ENCODE results near the gene SPG7. TPM values are rescaled to one million over a fixed set of nuclear protein-coding genes. Genes with fewer than 3 reads are reported as not detected.

Gene SPG7
- total RNA-seq, 2 experiments from 2014 or later: 68.6 to 76.7 TPM

DNA sequence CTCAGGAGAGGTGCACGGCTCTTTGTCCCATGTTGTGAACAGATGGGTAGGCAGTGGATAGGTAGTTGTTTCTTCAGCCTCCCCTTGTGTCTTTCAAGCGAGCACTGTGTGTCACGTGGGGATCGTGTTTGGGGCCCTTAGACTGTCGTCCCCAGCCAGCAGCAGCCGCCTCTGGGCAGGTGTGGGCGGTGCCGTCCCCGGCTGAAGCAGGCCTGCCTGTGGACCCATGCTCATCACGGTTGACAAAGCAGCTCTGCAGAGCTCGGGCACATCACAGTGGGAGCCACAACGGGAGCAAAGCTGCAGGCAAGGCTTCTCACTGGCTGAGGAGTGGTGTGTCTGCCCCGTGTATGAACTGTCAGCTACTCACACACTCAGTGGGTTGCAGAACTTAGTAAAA lies 47.6 kb downstream of the SPG7 start:
- no peak overlapping the region for H3K4me3 Mint-ChIP-seq
- peaks cover 16% of the 10 kb centered on the region for H3K36me3 Mint-ChIP-seq (ENCODE audit: low read depth)
- intact Hi-C loops (cut with DNase I, micrococcal nuclease): loop anchor here in 1 of 2 experiments (2.0 kb wide), 1 partner anchor 223 kb away; no protein-coding TSS in a partner anchor
- POLR2A ChIA-PET: no interaction called here
- H3K4me1 Mint-ChIP-seq: peaks cover 9% of the 10 kb centered on the region
- no peaks in the 10 kb centered on the region for H3K27me3 Mint-ChIP-seq
- no peak for DNase-seq
- H3K9me3 Mint-ChIP-seq (ENCODE audit: low read depth): no peaks in the 10 kb centered on the region
- no peak overlapping the region for H3K27ac Mint-ChIP-seq
- CTCF ChIA-PET: interaction anchor here (0.6 to 0.7 kb wide), 2 partner anchors 10 to 107 kb away, joined by 3 read pairs; no protein-coding TSS in a partner anchor
- no peak for ATAC-seq

DNA sequence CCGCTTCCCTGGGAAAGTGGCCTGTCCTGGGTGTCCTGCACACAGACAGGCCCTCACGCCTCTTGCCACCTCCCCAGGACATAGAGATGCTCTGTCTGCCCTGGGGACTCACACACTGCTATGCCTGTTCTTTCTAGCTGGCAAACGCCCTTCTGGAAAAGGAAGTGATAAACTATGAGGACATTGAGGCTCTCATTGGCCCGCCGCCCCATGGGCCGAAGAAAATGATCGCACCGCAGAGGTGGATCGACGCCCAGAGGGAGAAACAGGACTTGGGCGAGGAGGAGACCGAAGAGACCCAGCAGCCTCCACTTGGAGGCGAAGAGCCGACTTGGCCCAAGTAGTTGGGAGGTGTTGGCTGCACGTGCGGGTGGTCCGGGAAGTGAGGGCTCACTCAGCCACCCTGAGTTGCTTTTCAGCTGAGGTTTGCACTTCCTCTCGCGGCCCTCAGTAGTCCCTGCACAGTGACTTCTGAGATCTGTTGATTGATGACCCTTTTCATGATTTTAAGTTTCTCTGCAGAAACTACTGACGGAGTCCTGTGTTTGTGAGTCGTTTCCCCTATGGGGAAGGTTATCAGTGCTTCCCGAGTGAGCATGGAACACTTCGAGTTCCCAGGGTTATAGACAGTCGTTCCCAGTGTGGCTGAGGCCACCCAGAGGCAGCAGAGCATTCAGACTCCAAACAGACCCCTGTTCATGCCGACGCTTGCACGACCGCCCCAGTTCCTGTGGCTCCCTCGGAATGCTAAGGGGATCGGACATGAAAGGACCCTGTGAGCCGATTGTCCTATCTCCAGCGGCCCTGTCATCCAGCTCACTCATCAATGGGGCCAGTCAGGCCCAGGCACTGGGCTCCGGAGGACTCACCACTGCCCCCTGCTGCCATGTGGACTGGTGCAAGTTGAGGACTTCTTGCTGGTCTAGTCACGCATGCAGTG lies 48.8 kb downstream of the SPG7 start:
- peaks cover 11% of the 10 kb centered on the region for H3K4me1 Mint-ChIP-seq
- peaks cover 23% of the 10 kb centered on the region for H3K36me3 Mint-ChIP-seq (ENCODE audit: low read depth)
- intact Hi-C loops (cut with DNase I, micrococcal nuclease): loop anchor here in 1 of 2 experiments (2.0 kb wide), 1 partner anchor 224 kb away; no protein-coding TSS in a partner anchor
- H3K4me3 Mint-ChIP-seq: no peak overlapping the region
- CTCF ChIA-PET: interaction anchor here (0.8 to 1.3 kb wide), 4 partner anchors 9 to 310 kb away, joined by 3 to 4 read pairs (median 3); no protein-coding TSS in a partner anchor
- H3K27me3 Mint-ChIP-seq: no peaks in the 10 kb centered on the region
- ATAC-seq: peak; percentile 68
- peak; percentile 93 for DNase-seq
- peak overlapping the region; percentile 26 for H3K27ac Mint-ChIP-seq
- POLR2A ChIA-PET: interaction anchor here (0.6 kb wide), 1 partner anchor 390 kb away, joined by 4 read pairs; no protein-coding TSS in a partner anchor
- H3K9me3 Mint-ChIP-seq (ENCODE audit: low read depth): no peaks in the 10 kb centered on the region

DNA sequence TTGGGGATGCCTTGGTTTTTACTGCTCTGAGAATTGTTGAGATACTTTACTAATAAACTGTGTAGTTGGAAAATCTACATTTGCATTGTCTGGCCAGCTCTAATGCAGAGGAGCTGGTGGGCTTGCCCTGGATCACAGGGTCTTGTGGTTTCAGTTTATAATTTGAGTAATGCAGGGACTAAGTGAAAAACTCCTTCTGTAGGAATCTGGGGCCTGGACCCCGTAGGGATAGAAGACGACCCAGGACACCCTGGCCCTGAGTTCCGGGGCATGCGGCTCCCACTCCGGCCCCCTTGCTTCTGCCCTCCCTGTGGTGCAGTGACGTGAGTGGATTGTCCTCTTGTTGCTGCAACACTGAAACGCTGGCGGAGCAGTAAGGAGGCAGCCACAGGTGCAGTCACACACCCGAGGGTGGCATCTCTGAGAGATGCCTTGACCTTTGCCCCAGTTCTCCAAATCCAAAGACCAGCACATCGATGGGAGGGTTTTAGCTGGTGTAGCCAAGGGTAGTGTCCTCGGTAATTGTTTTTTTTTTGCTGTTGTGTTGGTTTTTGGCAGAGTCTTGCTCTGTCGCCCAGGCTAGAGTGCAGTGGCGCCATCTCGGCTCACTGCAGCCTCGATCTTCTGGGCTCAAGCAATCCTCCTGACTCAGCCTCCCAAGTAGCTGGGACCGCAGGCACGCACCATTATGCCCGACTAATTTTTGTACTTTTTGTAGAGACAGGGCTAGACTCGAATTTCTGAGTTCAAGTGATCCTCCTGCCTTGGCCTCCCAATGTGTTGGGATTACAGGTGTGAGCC lies 49.7 kb downstream of the SPG7 start:
- Mint-ChIP-seq H3K4me3 (no peak overlapping the region), H3K27me3 (no peaks in the 10 kb centered on the region), H3K36me3 (ENCODE audit: low read depth) (peaks cover 31% of the 10 kb centered on the region), H3K27ac (no peak overlapping the region), H3K9me3 (ENCODE audit: low read depth) (no peaks in the 10 kb centered on the region), H3K4me1 (peaks cover 19% of the 10 kb centered on the region)
- ChIA-PET POLR2A (interaction anchor here (0.6 to 1.1 kb wide), 2 partner anchors 69 to 391 kb away, joined by 3 to 4 read pairs; no protein-coding TSS in a partner anchor), CTCF (interaction anchor here (1.1 to 1.7 kb wide), 3 partner anchors 9 to 311 kb away, joined by 3 to 4 read pairs (median 4); no protein-coding TSS in a partner anchor)
- intact Hi-C loops (cut with DNase I, micrococcal nuclease): loop anchor here in 1 of 2 experiments (2.0 kb wide), 1 partner anchor 225 kb away; no protein-coding TSS in a partner anchor
- DNase-seq (no peak), ATAC-seq (no peak)

DNA sequence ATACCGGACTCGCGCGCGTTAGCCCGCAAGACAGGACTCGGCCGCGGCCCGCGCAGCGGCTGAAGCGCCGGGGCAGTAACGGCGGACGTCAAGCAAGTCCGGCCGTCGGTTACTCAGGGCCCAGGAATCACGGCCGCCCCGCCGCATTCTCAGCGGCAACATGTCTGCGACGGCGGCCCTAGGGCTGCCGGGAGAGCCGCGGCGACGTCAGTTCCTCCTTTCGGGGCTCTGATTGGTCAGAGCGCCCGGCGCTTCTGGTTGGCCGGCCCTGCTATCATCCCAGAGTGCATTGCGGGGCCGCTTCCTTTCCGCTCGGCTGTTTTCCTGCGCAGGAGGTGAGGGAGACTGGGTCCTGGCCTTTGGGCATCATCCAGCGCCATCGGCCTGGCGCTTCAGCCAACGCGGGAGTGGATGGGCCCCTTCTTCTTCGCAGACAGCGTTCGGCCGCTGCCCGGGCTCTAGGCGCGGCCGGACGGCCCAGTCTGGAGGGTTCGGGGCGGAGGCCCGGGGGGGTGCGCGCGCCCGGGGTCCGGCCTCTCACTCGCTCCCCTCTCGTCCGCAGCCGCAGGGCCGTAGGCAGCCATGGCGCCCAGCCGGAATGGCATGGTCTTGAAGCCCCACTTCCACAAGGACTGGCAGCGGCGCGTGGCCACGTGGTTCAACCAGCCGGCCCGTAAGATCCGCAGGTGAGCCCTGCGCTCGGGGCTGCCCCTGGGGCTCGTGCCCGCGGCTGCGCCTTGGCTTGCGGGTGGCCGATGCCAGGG lies 52.4 kb downstream of the SPG7 start, which contains the start of gene RPL13:
TSS of gene RPL13 (plus strand) at position 305 of the 764 bp plus-strand sequence. CDS start at position 583, 278 bp downstream.
- no peaks in the 10 kb centered on the region for H3K9me3 Mint-ChIP-seq (ENCODE audit: low read depth)
- ChIA-PET CTCF (no interaction called here), POLR2A (no interaction called here)
- H3K4me3 Mint-ChIP-seq: peak within 1 kb of the TSS; percentile 95
- H3K36me3 Mint-ChIP-seq (ENCODE audit: low read depth): peaks cover 48% of the 10 kb centered on the region
- ATAC-seq (peak; percentile 90), DNase-seq (peak; percentile 97)
- H3K27me3 Mint-ChIP-seq: no peaks in the 10 kb centered on the region
- peaks cover 46% of the 10 kb centered on the region for H3K4me1 Mint-ChIP-seq
- H3K27ac Mint-ChIP-seq: peak within 1 kb of the TSS; percentile 99
- intact Hi-C loops (cut with DNase I, micrococcal nuclease): loop anchor here (1.0 to 5.0 kb wide), 13 partner anchors 52 to 1108 kb away; partner anchors contain the start of genes ANKRD11 (in 1 of the 2), CDT1 (in 1 of the 2), CHMP1A (in 1 of the 2) and SPATA33 (in 1 of the 2)

DNA sequence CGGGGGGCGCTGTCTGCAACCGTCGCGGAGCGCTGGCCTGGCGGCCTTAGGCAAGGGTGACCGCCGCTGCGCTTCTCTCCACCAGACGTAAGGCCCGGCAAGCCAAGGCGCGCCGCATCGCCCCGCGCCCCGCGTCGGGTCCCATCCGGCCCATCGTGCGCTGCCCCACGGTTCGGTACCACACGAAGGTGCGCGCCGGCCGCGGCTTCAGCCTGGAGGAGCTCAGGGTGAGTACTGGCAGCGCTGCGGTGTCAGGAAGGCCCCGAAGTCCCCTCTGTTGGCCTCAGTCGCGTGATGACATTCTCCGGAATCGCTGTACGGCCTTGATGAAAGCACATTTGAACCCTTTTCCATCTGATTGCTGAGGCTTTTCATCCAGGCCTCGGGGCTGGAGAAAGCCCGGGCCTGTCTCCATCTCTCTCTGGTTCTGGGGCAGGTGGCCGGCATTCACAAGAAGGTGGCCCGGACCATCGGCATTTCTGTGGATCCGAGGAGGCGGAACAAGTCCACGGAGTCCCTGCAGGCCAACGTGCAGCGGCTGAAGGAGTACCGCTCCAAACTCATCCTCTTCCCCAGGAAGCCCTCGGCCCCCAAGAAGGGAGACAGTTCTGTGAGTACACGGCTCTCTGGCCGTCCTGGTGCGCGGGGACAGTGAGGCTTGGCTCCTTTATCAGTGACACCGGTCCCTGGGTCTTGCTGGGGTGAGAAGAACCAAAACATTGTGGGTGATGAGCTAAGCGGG lies 53.1 kb downstream of the SPG7 start:
- peak overlapping the region; percentile 95 for H3K4me3 Mint-ChIP-seq
- CTCF ChIA-PET: no interaction called here
- ATAC-seq (no peak), DNase-seq (no peak)
- no peaks in the 10 kb centered on the region for H3K27me3 Mint-ChIP-seq
- no peaks in the 10 kb centered on the region for H3K9me3 Mint-ChIP-seq (ENCODE audit: low read depth)
- POLR2A ChIA-PET: interaction anchor here (1.1 kb wide), 1 partner anchor 53 kb away, joined by 3 read pairs; the partner anchor contains the start of gene SPG7
- H3K36me3 Mint-ChIP-seq (ENCODE audit: low read depth): peaks cover 50% of the 10 kb centered on the region
- peaks cover 54% of the 10 kb centered on the region for H3K4me1 Mint-ChIP-seq
- intact Hi-C loops (cut with DNase I, micrococcal nuclease): loop anchor here (2.0 to 5.0 kb wide), 5 partner anchors 74 to 1109 kb away; partner anchors contain the start of genes CDT1 (in 1 of the 2) and ZFPM1 (in 1 of the 2)
- H3K27ac Mint-ChIP-seq: peak overlapping the region; percentile 92

DNA sequence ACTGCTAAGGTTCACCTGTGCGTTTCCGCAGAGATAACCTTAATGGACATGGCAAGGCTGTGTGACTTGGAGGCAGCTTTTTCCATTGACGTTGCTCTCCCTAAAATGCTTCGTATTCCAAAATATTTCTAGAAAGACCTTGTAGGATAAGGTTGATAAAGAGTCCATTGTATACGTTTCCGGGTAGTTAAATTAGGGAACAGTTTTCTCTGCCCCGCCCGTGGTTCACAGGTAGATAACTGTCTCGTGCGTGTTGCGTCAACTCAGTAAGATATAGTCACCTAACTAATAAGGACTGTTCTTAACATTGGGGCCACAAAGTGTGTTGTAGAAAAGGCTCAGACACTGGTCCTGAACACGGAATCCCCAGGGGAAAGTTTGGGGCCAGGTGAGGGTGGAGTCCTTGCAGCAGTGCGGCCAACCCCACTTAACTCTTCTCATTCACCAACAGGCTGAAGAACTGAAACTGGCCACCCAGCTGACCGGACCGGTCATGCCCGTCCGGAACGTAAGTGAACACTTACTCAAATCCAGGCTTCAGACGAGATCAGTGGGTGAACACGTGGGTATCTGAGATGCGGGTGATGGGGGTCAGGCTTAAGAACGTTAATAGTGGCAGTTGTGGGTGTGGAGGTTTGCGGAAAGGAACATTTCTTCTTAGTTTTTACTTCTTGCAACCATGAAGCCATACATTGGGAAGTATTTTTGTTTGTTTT lies 53.8 kb downstream of the SPG7 start:
- Mint-ChIP-seq H3K36me3 (ENCODE audit: low read depth) (peaks cover 51% of the 10 kb centered on the region), H3K27ac (peak overlapping the region; percentile 92), H3K4me3 (peak overlapping the region; percentile 95), H3K4me1 (peaks cover 55% of the 10 kb centered on the region), H3K27me3 (no peaks in the 10 kb centered on the region), H3K9me3 (ENCODE audit: low read depth) (no peaks in the 10 kb centered on the region)
- CTCF ChIA-PET: interaction anchor here (0.7 kb wide), 1 partner anchor 1783 kb away, joined by 3 read pairs; no protein-coding TSS in a partner anchor
- ATAC-seq (no peak), DNase-seq (no peak)
- intact Hi-C loops (cut with DNase I, micrococcal nuclease): loop anchor here (2.0 to 5.0 kb wide), 5 partner anchors 75 to 1109 kb away; partner anchors contain the start of genes CDT1 (in 1 of the 2) and ZFPM1 (in 1 of the 2)
- POLR2A ChIA-PET: interaction anchor here (0.7 to 1.1 kb wide), 2 partner anchors 54 to 74 kb away, joined by 3 read pairs; partner anchors contain the start of gene SPG7

DNA sequence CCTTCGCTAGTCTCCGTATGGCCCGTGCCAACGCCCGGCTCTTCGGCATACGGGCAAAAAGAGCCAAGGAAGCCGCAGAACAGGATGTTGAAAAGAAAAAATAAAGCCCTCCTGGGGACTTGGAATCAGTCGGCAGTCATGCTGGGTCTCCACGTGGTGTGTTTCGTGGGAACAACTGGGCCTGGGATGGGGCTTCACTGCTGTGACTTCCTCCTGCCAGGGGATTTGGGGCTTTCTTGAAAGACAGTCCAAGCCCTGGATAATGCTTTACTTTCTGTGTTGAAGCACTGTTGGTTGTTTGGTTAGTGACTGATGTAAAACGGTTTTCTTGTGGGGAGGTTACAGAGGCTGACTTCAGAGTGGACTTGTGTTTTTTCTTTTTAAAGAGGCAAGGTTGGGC lies 54.7 kb downstream of the SPG7 start:
- Mint-ChIP-seq H3K36me3 (ENCODE audit: low read depth) (peaks cover 48% of the 10 kb centered on the region), H3K27ac (peak overlapping the region; percentile 92)

DNA sequence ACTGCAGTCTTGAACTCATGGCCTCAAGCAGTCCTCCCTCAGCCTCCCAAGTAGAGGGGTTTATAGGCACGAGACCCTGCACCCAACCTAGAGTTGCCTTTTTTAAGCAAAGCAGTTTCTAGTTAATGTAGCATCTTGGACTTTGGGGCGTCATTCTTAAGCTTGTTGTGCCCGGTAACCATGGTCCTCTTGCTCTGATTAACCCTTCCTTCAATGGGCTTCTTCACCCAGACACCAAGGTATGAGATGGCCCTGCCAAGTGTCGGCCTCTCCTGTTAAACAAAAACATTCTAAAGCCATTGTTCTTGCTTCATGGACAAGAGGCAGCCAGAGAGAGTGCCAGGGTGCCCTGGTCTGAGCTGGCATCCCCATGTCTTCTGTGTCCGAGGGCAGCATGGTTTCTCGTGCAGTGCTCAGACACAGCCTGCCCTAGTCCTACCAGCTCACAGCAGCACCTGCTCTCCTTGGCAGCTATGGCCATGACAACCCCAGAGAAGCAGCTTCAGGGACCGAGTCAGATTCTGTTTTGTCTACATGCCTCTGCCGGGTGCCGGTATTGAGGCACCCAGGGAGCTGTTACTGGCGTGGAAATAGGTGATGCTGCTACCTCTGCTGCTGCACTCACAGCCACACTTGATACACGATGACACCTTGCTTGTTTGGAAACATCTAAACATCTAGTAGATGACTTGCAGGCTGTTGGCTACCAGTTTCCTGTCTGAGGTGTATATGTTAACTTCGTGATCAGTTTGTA lies 55.6 kb downstream of the SPG7 start:
- ChIA-PET POLR2A (interaction anchor here (0.6 to 1.1 kb wide), 3 partner anchors 56 to 123 kb away, joined by 3 to 5 read pairs (median 4); partner anchors contain the start of gene CDK10), CTCF (interaction anchor here (0.7 kb wide), 1 partner anchor 44 kb away, joined by 3 read pairs; no protein-coding TSS in a partner anchor)
- H3K27ac Mint-ChIP-seq: peak overlapping the region; percentile 24
- H3K4me1 Mint-ChIP-seq: peaks cover 49% of the 10 kb centered on the region
- H3K36me3 Mint-ChIP-seq (ENCODE audit: low read depth): peaks cover 48% of the 10 kb centered on the region
- no peaks in the 10 kb centered on the region for H3K27me3 Mint-ChIP-seq
- H3K9me3 Mint-ChIP-seq (ENCODE audit: low read depth): no peaks in the 10 kb centered on the region
- no peak for ATAC-seq
- intact Hi-C loops (cut with DNase I, micrococcal nuclease): loop anchor here (2.0 to 5.0 kb wide), 3 partner anchors 77 to 762 kb away; partner anchors contain the start of gene CDT1 (in 1 of the 2)
- DNase-seq: peak; percentile 31
- peak overlapping the region; percentile 95 for H3K4me3 Mint-ChIP-seq

More for the DNA sequence above, 54.7 kb downstream of the SPG7 start:
- POLR2A ChIA-PET: interaction anchor here (0.7 to 1.0 kb wide), 2 partner anchors 55 to 73 kb away, joined by 3 to 4 read pairs; no protein-coding TSS in a partner anchor
- ATAC-seq: no peak
- CTCF ChIA-PET: interaction anchor here (0.7 kb wide), 1 partner anchor 1784 kb away, joined by 3 read pairs; no protein-coding TSS in a partner anchor
- Mint-ChIP-seq H3K9me3 (ENCODE audit: low read depth) (no peaks in the 10 kb centered on the region), H3K4me1 (peaks cover 49% of the 10 kb centered on the region), H3K4me3 (peak overlapping the region; percentile 95), H3K27me3 (no peaks in the 10 kb centered on the region)
- intact Hi-C loops (cut with DNase I, micrococcal nuclease): loop anchor here (5.0 kb wide), 2 partner anchors 76 to 761 kb away; partner anchors contain the start of gene CDT1 (in 1 of the 2)
- no peak for DNase-seq

Data from activated CD4-positive, alpha-beta T cell treated with anti-CD3 and anti-CD28 coated beads for 36 hours (primary cell).